Measurements from ENCODE around the gene UBE2V1.
"Not testable (repeated sequence)": the region's sequence is repeated elsewhere in the genome, so short reads cannot be mapped to it uniquely, and the experiment has no call there.

The UBE2V1 gene

DNA sequence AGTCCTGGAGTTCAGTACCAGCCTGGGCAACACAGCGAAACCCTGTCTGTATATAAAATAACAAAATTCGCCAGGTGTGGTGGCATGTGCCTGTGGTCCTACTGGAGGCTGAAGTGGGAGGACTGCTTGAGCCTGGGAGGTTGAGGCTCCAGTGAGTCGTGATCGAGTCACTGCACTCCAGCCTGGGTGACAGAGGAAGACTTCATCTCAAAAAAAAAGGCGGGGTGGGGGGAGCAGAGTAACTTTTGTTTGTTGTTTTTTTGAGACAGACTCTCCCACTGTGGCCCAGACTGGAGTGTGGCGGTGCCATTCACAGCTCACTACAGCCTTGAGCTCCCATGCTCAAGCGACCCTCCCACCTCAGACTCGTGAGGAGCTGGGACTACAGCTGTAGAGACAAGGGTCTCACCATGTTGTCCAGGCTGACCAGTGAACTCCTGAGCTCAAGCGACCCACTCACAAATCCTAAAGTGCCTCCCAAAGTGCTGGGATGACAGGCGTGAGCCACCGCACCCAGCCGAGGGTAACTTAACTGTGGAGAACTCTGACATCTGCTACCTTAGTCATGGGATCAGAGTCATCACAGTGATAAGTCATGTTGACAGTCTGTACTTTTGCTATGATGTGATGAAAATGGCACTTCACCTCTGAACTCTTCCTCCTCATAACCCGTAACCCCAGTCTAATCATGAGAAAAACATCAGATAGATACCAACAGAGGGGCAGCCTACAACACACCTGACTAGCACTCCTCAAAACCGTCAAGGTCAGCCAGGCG, 24.1 kb upstream of the UBE2V1 start:
- DNase-seq (ENCODE audit: low read depth): peak; percentile 47
- no peak overlapping the region for H3K4me3 ChIP-seq (ENCODE audit: low read depth, low read length)
- TF ChIP-seq, protein P1, sequence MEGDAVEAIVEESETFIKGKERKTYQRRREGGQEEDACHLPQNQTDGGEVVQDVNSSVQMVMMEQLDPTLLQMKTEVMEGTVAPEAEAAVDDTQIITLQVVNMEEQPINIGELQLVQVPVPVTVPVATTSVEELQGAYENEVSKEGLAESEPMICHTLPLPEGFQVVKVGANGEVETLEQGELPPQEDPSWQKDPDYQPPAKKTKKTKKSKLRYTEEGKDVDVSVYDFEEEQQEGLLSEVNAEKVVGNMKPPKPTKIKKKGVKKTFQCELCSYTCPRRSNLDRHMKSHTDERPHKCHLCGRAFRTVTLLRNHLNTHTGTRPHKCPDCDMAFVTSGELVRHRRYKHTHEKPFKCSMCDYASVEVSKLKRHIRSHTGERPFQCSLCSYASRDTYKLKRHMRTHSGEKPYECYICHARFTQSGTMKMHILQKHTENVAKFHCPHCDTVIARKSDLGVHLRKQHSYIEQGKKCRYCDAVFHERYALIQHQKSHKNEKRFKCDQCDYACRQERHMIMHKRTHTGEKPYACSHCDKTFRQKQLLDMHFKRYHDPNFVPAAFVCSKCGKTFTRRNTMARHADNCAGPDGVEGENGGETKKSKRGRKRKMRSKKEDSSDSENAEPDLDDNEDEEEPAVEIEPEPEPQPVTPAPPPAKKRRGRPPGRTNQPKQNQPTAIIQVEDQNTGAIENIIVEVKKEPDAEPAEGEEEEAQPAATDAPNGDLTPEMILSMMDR (conservative IDR thresholded peaks at IDR 0.05; ENCODE audit: low read depth, low read length): no peak

GRCh38 chr20:50135157-50135556, 22.2 kb upstream of the UBE2V1 start:
- not testable (repeated sequence) for H3K4me3 ChIP-seq (ENCODE audit: low read depth, low read length); DNase-seq (ENCODE audit: low read depth)

DNA sequence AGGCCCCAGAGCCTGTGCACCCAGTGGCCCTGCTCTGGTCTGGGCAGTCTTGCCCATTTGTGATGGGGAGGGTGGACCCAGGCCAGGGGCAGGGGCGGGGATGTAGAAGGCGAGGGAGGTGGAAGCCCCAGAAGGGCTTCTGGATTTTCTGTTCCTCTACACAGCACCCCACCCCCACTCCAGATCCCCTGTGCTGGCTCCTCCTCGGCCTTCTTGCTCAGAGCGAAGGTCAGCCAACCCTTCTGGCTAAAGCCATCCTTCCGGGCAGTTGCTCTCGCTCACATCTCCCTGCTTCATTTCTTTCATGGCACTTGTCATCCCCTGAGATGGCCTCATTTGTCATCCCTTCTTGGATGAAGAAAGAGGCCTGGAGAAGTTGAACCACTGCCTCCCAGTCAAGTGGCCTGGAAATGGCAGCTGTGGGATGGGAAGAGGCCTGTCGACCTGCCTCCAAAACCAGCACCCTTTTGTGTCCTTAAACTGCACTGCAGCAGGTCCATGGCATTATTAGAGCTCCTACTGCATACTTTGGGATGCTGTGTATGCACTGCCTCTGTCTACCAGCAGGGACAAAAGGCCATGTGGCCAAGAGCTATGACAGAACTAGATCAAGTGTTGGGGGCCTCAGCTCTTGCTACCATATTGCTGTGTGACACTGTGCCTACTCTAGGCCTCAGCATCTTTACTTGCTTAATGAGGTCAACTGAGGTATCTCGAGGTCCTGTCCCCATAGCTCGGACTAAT, 20.7 kb upstream of the UBE2V1 start:
- H3K4me3 ChIP-seq (ENCODE audit: low read depth, low read length): no peak overlapping the region
- TF ChIP-seq, protein P1 (conservative IDR thresholded peaks at IDR 0.05; ENCODE audit: low read depth, low read length): peak; percentile 32
- no peak for DNase-seq (ENCODE audit: low read depth)

DNA sequence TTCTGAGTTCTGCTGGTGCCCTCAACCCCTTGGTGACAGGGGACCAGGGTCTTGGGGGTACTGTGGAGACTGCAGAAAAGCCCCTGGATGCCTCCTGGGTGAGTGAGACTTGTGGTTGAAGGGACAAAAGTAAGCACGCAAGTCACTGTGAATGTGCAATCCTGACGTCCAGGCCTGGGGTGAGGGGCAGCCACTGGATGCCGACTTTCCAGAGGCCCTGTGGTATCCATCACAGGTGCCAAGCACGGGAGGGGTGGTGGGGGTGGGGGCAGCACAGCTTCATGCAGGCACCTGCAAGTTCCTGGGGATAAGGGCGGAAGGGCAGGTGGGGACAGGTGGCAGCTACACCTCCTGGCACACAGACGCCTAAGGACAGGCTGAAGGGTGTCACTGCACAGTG, 20.1 kb upstream of the UBE2V1 start:
- H3K4me3 ChIP-seq (ENCODE audit: low read depth, low read length): no peak overlapping the region
- TF ChIP-seq, protein P1 (conservative IDR thresholded peaks at IDR 0.05; ENCODE audit: low read depth, low read length): no peak
- DNase-seq (ENCODE audit: low read depth): no peak

- TF ChIP-seq, protein P1 (conservative IDR thresholded peaks at IDR 0.05; ENCODE audit: low read depth, low read length): no peak
- no peak overlapping the region for H3K4me3 ChIP-seq (ENCODE audit: low read depth, low read length)
- DNase-seq (ENCODE audit: low read depth): peak; percentile 42
These were observed 18.0 kb upstream of the UBE2V1 start for GRCh38 chr20:50130995-50131394.

GRCh38 chr20:50130356-50130723, 17.4 kb upstream of the UBE2V1 start:
- TF ChIP-seq, protein P1 (conservative IDR thresholded peaks at IDR 0.05; ENCODE audit: low read depth, low read length): no peak
- H3K4me3 ChIP-seq (ENCODE audit: low read depth, low read length): no peak overlapping the region
- DNase-seq (ENCODE audit: low read depth): no peak

DNA sequence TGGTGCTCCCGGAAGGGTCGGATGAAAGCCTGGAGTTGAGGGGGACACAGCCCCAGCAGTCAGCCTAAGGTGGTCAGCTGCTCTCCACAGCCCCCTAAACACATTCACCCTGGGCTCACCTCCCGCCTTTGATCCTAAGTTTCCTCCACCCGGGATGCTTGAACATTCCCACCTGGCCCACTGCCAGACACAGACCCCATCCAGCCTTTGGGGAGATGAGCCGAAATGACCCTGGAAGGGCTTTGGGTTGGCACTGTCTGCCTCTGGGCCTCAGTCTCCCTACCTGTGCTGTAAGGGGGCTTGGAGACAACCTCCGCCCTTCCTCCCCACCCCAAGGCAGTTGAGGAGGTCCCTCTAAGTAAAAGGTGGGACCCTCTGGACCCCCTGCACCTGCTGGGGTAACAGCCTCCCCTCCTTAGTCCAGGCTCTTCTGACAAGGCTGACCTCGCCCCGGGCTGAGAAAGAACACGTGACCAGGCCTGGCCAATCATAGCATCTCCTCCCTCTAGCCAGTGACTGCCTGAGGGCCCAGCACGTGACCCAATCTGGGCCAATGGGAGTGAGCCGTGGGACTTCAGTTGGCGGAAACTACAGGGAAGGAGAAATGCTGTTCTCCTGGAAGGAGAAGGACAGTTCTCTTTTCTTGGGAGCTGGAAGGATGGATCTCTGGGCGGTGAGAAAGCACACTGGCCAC, 16.9 kb upstream of the UBE2V1 start:
- DNase-seq (ENCODE audit: low read depth): no peak
- no peak overlapping the region for H3K4me3 ChIP-seq (ENCODE audit: low read depth, low read length)
- TF ChIP-seq, protein P1 (conservative IDR thresholded peaks at IDR 0.05; ENCODE audit: low read depth, low read length): no peak

Data from choroid plexus epithelial cell (primary cell).